ENCODE data around the gene ATP6V0A1.
"Not testable (repeated sequence)": the region's sequence is repeated elsewhere in the genome, so short reads cannot be mapped to it uniquely, and the experiment has no call there.

Gene ATP6V0A1

DNA sequence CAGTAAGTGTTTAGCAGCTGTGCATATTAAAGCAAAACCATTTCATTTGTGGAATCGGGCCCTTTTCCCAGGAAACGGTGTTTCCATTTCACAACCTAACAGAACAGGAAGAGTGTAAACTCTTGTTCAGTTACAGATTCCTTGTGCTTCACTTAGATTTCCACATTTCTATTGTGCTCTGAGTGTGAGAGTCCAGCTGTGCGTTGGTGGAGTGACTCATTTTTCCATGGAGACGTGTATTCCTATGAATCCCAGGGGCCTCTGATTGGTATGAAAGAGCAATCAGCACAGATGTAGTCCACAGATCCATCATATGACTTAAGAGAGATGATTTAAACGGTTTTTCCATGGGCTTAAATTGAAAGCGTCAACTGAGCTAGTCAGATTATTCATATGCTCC is 22.3 kb upstream of the ATP6V0A1 start:
- no peak for DNase-seq (ENCODE audit: low read depth in 3 of 3, low spot score in 1 of 3)

DNA sequence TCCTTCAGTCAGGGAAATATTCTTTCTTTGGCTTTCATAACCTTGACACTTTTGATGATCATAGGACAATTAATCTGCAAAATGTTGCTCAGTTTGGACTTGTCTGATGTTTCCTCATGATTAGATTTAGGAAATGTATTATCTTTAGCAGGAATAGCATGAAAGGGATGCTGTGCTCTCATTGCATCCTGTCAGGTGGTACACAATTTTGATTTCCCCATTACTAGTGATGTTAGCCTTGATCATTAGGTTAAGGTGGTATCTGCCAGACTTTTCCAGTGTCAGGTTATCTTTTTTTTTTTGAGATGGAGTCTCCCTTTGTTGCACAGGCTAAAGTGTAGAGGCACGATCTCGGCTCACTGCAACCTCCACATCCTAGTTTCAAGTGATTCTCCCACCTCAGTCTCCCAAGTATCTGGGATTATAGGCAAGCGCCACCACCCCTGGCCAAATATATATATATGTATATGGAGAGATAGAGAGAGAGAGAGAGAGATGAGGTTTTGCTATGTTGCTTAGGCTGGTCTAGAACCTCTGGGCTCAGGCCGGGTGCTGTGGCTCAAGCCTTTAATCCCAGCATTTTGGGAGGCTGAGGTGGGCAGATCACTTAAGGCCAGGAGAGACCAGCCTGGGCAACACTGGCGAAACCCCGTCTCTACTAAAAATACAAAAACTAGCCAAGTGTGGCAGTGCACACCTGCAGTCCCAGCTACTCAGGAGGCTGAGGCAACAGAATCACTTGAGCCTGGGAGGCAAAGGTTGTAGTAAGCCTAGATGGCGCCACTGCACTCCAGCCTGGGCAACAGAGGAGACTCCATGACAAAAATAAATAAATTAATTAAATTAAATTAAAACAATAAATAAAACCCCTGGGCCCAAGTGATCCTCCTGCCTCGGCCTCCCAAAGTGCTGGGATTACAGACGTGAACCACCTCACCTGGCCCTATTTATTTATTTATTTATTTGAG is 19.8 kb upstream of the ATP6V0A1 start:
- no peak for DNase-seq (ENCODE audit: low read depth in 3 of 3, low spot score in 1 of 3)

DNA sequence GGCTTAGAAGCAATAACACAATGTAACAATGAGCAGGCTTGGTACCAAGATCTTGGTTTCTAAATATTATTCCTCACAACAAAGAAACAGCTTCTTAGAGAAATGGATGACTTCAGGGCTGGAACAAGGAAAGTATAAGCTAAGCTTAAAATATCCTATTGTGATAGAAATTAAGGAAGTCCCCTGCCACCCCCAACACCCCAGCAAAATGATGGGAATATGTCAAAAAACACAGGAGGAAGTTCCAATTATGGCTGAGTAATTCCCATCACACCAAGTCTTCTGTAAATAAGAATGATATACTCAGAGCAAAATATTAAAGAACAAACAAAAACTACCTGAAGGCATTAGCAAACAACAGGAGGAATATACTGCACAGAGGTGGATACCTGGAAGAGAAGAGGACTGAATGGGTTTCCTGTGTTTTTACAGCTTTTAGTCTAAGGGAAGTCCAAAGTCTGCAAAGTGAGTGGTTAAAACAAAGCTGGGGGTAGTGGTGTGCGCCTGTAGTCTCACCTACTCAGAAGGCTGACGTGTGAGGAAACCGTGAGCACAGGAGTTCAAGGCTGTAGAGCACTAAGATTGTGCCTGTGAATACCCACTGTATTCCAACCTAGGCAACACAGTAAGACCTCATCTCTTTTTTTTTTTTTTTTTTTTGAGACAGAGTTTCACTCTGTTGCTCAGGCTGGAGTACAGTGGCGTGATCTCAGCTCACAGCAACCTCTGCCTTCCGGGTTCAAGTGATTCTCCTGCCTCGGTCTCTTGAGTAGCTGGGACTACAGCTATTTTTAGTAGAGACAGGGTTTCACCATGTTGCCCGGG is 17.1 kb upstream of the ATP6V0A1 start:
- no peak for DNase-seq (ENCODE audit: low read depth in 3 of 3, low spot score in 1 of 3)

DNA sequence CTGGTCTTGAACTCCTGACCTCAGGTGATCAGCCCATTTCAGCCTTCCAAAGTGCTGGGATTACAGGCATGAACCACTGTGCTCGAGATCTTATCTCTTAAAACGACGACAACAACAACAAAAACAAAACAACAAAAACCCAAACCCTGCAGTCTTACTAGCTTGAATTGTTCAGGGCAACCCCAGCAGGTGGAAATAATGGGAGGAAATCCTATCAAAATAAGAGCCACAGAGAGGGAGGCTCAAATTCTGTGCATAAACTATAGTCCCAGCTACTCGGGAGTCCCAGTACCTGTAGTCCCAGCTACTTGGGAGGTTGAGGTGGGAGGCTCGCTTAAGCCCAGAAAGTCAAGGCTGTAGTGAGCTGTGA is 16.5 kb upstream of the ATP6V0A1 start:
- DNase-seq (ENCODE audit: low read depth in 3 of 3, low spot score in 1 of 3): no peak

DNA sequence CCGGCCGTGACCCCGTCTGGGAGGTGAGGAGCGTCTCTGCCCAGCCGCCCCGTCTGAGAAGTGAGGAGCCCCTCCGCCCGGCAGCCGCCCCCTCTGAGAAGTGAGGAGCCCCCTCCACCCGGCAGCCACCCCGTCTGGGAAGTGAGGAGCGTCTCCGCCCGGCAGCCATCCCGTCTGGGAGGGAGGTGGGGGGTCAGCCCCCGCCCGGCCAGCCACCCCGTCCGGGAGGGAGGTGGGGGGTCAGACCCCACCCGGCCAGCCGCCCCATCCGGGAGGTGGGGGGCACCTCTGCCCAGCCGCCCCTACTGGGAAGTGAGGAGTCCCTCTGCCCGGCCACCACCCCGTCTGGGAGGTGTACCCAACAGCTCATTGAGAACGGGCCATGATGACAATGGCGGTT is 9.5 kb upstream of the ATP6V0A1 start:
- not testable (repeated sequence) for DNase-seq (ENCODE audit: low read depth in 3 of 3, low spot score in 1 of 3)

DNA sequence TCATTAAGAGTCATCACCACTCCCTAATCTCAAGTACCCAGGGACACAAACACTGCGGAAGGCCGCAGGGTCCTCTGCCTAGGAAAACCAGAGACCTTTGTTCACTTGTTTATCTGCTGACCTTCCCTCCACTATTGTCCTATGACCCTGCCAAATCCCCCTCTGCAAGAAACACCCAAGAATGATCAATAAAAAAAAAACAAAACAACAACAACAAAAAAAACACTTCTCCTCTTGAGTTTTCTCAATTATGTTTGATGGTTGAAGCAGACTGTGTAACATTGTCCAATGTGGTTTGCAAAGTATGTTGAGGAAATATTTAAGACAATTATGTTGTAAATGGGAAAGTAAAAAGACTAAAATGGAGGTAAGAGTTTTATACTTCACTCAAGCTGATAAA is 8.8 kb upstream of the ATP6V0A1 start:
- DNase-seq (ENCODE audit: low read depth in 3 of 3, low spot score in 1 of 3): not testable (repeated sequence)

DNA sequence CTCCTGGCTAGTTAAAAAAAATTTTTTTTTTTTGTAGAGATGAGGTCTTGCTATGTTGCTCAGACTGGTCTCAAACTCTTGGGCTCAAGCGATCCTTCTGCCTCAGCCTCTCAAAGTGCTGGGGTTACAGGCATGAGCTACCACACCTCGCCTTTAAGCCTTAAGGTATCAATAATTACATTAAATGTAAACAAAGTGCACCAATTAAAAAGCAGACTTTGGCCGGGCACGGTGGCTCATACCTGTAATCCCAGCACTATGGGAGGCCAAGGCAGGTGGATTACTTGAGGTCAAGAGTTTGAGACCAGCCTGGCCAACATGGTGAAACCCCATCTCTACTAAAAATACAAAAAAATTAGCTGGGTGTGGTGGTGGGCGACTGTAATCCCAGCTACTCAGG is 7.4 kb upstream of the ATP6V0A1 start:
- DNase-seq (ENCODE audit: low read depth in 3 of 3, low spot score in 1 of 3): not testable (repeated sequence)

DNA sequence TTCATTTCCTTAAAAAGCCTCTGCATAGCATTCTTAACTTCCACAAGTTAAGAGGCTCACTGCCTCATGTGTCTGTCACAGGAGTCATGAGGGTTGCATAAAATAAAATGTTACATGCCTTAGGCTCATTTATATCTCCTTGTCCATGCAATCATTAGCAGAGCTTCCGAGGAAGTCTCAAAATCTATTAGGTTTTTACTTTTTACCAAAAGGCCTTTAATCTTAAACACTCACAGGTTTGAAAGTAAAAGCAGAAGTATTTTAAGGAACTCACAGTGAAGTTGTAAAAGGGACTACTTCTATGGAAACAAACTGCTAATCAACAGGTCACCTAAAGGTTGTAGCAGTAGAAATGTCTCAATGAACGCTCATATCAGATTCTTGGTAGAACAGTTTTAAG is 5.2 kb upstream of the ATP6V0A1 start:
- DNase-seq (ENCODE audit: low read depth in 3 of 3, low spot score in 1 of 3): no peak

DNA sequence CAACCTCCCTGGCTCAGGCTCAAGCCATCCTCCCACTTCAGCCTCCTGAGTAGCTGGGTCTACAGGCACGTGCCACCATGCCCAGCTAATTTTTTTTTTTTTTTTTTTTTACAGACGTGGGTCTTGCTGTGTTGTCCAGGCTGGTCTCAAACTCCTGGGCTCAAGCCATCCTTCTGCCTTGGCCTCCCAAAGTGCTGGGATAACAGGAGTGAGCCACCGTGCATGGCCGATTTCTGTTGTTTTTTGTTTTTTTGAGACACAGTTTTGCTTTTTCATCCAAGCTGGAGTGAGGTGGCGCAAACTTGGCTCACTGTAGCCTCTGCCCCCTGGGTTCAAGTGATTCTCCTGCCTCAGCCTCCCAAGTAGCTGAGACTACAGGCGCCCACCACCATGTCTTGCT is 3.7 kb upstream of the ATP6V0A1 start:
- not testable (repeated sequence) for DNase-seq (ENCODE audit: low read depth in 3 of 3, low spot score in 1 of 3)

DNA sequence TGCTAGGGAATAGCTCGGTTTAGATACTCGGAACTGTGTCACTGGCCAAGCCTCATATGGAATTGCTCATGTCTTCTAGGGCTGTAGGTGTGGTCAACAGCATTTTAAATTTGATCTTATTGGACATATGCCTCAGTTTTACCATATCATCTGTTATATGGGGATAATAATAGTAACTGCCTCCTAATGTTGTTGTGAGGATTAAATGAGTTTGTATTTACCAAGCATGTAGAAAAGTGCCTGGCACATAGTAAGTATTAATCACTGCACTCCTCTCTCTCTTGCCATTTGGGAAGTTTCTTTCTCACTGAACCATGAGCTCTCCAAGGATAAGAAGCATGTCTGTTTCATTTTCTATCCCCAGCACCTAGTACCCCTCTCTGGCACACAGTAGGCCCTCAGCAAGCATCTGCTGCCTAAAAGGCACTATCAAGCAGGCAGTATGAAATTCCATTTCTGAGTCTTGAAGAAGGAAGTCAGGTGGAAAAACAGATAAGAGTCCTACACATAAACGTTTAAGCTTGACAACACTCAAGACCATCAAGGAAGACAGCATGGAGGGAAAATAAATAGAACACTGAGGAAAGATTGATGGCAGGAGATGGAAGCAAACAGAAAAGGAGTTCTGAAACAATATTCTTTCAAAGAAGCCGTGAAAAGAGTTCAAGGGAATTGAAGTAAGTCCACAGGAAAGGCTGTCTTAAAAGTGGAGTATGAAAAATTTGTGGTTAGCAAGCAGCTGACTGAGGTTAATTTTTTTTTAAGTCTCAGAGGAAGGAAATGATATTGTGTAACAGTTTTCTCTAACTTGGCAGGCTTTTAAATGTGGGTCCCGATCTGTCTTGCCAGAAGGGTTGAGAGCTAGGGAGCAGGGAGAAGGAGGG is 2.2 kb upstream of the ATP6V0A1 start:
- no peak for DNase-seq (ENCODE audit: low read depth in 3 of 3, low spot score in 1 of 3)

DNA sequence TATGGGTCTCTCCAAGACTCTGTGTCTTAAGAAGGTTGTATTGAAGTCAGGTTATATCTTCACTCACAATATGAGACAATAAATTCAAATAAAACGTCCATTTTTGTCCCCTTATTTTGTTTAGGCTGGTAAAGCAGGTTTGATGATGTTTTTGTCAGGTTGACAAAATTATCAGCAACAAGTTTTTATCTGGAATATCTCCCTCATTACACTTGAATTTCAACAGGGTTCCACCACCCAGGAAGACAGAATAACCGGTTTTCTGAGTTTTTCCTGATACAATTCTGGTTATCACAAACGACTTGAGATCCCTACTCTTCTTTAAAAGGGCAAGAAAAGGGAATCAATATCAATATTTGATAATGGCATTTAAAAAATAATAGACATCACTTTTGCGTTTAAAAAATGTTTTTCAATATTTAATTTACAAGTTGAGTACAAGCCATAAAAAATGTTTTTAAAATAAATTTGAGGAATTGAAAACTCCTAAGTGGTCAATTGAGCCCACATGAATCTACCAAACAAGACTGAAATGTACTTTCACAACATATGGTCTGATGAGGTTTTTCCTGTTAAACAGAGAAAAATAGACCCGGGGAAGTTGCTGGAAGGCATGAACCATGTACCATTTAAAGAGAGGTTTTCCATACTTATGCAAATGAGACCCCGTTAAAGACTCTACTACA is 1.4 kb upstream of the ATP6V0A1 start:
- DNase-seq (ENCODE audit: low read depth in 3 of 3, low spot score in 1 of 3): no peak

DNA sequence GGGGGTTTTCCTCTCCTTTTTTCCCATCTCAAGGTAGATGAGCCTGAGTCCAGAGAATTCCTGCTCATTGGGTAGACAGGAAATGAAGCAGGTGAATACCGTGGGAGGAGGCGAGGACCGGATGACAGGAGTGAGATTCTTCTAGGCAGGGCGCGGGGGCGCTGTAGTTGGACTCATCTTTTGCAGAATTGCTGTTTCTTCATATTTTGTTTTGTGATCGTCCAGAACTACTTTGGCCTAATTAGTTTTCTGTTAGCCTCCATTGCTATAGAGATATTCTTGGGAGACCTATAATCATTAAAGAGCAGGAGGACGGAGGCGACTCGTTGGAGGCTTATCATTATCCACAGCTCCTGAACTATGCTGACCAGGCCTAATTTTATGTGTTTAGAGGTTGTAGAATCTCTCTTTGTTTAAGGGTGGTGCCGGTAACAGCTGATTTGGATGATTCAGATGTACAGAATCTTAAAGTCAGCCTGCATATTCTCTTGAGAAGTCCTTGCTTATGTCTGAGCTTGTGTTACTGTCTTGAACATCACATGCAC is 650 bp downstream of the ATP6V0A1 start:
- no peak for DNase-seq (ENCODE audit: low read depth in 3 of 3, low spot score in 1 of 3)

DNA sequence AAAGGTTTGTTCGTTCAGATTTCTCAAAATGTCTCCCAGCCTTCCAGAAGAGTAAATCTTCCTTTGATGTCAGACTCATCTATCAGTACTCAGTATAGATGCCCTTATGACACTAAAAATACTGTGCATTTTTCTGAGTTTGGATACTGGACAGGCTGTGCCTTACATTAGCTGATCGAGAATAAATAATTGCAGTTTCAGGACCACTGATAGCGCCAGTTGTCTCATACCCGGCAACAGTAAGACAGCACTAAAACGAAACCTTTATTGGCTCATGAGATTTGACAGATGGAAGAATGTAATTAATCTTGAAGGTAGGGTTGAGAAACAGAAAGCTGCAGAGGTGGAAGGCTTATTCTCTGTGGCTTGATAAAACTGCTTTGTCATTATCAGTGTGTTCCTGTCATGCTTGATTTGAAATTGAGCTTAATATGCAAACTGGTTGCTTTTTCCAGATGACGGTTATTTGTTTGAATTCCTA is 1.2 kb downstream of the ATP6V0A1 start:
- DNase-seq (ENCODE audit: low read depth in 3 of 3, low spot score in 1 of 3): no peak

DNA sequence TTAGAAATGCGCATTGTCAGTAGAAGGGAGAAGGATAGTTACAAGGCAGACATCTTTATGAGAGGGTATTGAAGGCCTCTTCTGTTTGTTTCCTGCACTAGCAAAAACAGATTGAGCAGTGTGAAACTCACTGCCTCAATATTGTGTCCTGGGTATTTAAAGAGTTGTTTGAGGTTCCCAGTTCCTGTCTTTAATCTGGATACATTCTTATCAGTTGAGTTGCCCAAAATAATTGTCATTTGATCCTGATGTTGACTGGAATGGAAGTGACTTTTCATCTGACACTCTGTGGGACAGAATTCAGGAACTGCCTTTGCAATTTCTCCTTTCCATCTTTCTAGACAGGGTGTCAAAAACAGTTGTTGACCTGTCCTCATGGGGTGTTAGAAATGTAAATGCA is 1.7 kb downstream of the ATP6V0A1 start:
- no peak for DNase-seq (ENCODE audit: low read depth in 3 of 3, low spot score in 1 of 3)

DNA sequence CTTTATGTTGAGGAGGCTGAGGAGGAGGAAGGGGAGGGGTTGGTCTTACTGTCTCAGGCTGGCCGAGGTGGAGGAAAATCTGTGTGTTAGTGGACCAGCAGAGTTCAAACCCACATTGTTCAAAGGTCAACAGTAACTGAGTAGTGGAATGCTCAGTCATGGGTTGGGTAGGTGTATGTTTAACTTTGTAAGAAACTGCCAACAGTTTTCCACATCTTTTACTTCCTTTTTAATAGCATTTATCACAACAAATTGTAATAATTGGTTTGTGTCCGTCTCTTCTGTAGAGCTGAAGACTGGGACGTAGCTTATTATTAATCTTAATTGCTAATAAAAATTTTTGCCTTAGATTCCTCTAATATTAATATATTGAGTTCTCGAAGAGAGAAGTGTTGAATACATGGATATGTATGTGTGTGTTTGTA is 5.3 kb downstream of the ATP6V0A1 start:
- no peak for DNase-seq (ENCODE audit: low read depth in 3 of 3, low spot score in 1 of 3)

DNA sequence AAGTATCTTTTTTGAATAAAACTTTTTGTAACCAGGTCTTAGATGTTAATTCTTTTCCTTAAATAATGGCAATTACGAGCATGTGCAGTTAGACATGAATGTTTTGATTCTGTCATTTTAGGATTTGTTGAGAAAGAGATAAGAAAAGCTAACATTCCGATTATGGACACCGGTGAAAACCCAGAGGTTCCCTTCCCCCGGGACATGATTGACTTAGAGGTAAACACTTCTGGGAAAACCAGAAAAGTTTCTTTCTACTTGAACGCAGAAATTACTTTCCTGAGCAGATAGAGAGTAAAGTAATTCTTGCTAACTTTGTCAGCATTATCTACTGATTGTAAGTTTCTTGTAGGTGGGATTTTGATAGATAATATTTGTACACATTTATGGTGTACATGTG is 9.2 kb downstream of the ATP6V0A1 start:
- DNase-seq (ENCODE audit: low read depth in 3 of 3, low spot score in 1 of 3): no peak

DNA sequence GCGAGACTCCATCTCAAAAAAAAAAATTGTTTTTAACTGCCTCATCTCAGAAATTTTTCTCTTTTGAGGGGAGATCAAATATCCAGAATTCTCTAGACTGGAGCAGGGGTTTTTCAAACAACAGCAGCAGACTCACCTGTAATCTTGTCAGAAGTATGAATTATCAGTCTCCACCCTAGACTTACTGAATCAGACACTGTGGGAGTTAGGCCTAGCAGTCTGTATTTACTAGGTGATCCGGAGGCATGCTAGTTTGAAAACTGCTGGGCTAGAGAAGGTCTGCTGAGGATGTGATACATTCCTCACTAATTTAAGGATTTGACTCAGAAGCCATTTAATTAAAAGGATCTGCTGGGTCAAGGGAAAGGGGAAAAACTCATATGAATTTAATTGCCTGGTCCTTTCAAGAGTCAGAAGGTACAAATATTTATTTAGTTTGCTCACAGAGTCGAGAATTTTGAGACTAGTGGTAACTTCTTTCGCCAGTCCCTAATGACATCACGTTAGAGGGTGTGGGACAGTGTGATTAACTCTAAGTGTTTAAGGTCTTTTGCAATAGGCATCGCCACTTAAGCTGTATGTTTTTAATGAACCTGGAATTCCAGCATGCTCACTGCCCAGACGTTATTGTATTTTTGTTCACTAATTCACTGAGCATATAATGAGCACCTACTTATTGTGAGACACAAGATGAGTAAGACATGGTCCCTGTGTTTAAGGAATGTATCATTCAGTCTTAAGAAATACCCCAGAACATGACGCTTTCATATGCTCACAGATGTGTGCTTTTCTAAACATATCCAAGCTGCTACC is 14.2 kb downstream of the ATP6V0A1 start:
- DNase-seq (ENCODE audit: low read depth in 3 of 3, low spot score in 1 of 3): no peak

DNA sequence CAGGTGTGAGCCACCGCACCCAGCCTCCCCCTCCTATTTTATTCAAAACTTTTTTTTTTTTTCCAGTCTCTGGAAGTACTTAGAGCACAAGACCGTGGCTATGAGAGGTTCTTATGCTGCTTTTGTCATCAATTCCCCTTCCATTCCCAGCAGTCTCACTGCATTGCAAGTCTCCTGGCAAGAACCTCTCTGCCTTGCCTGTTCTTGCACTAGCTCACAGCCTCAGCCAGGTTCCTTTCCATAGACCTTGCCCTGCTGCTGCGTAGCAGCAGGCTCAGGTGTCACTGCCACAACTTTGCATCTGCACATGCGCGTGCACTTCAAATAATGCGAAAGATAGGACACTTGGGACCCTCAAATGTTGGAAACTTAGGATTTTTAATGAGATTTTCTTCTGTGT is 15.6 kb downstream of the ATP6V0A1 start:
- no peak for DNase-seq (ENCODE audit: low read depth in 3 of 3, low spot score in 1 of 3)

DNA sequence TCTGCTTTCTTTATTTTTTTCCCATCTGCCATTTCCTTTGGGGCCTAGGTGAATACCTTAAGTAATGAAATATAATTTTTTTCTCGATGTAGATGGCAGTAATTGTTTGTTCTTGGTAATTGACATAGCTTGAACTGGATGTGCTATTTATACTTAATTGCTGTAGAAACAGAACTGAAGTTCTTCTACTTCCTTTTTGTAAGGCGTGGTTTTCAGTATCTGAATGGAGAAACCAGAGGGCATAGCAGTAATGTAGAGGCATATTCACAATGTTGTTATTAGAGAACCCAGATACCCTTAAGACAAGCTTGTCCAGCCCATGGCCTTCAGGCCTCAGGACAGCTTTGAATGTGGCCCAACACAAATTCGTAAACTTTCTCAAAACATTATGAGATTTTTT is 16.4 kb downstream of the ATP6V0A1 start:
- no peak for DNase-seq (ENCODE audit: low read depth in 3 of 3, low spot score in 1 of 3)
